GM18498 (cell line): ENCODE data around the gene PTPRCAP.
A peak's percentile ranks its signal among the peaks of the same experiment; 100 is the strongest.
"Not testable (repeated sequence)": the region's sequence is repeated elsewhere in the genome, so short reads cannot be mapped to it uniquely, and the experiment has no call there.

Source experiments
- ATAC-seq: cut with Tn5 transposase; IDR thresholded peaks from one replicate; pipeline ENCODE4 v1.9.1; 2021; ENCODE audit warnings: mild to moderate bottlenecking, moderate library complexity; ENCODE audit not compliant: unreplicated experiment

Gene PTPRCAP

GRCh38 chr11:67428052-67429001, 9.2 kb downstream of the PTPRCAP start, which contains the start of gene RPS6KB2:
TSS of gene RPS6KB2 (plus strand) at chr11:67428494. CDS start at chr11:67428546, 52 bp downstream.
- ATAC-seq: peak; percentile 79

DNA sequence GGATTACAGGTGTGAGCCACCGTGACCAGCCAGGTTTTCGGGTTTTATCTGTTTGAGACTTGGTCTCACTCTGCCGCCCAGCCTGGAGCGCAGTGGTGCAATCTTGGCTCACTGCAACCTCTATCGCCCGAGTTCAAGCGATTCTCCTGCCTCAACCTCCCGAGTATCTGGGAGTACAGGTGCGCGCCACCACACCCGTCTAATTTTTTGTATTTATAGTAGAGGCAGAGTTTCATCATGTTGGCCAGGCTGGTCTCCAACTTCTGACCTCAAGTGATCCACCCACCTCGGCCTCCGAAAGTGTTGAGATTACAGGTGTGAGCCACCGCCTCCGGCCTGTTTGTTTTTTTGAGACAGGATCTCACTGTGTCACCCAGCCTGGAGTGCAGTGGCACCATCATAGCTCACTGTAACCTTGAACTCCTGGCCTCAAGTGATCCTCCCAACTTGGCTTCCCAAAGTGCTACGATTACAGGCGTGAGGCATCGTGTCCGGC, 10.1 kb downstream of the PTPRCAP start:
- ATAC-seq: not testable (repeated sequence)

GRCh38 chr11:67423891-67424613, 13.4 kb downstream of the PTPRCAP start:
- no peak for ATAC-seq

GRCh38 chr11:67423466-67423865, 14.0 kb downstream of the PTPRCAP start:
- no peak for ATAC-seq

DNA sequence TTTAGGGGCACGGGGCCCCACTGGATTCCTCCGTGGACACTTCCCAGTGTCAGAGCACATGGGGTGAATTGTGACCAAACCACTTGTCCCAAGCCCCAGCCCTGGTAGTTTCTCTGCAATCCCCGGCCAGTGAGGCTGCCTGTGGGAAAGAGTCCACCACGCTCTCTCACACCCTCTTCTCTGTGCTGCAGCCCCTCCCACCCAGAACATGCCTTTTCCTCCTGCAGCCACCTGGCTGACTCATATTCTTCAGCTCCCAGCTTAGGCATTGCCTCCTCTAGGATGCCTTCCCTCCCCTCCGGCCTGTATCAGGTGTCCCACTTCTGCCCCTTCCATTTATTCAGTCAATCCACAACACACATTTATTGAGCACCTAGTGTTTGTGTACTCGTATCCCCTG, 14.6 kb downstream of the PTPRCAP start:
- no peak for ATAC-seq

DNA sequence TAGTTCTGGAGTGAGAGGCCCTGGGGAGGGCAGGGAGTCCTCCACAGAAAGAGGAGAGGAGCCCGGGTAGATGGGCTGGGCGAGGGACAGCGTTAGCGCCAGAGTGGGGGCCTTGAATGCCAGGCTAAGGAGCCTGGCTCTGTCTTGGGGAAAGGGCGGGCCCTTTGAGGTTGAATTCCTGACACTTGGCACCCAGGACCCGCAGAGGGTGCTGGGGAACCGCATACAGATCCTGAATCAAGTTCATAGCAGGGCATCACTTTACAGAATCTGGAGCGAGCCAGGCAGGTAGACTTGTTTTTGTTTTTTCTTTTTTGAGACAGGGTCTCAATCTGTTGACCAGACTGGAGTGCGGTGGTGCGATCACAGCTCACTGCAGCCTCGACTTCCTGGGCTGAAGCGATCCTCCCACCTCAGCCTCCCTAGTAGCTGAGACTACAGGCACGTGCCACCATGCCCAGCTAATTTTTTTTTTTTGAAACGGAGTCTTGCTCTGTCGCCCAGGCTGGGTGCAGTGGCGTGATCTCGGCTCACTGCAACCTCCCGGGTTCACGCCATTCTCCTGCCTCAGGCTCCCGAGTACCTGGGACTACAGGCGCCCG, 16.0 kb downstream of the PTPRCAP start:
- ATAC-seq: no peak

- ATAC-seq: peak; percentile 83
Observed at GRCh38 chr11:67420646-67421429, 16.6 kb downstream of the PTPRCAP start.

GRCh38 chr11:67420147-67420645, 17.3 kb downstream of the PTPRCAP start:
- no peak for ATAC-seq

- no peak for ATAC-seq
Observed at GRCh38 chr11:67419325-67420049, 18.0 kb downstream of the PTPRCAP start.

DNA sequence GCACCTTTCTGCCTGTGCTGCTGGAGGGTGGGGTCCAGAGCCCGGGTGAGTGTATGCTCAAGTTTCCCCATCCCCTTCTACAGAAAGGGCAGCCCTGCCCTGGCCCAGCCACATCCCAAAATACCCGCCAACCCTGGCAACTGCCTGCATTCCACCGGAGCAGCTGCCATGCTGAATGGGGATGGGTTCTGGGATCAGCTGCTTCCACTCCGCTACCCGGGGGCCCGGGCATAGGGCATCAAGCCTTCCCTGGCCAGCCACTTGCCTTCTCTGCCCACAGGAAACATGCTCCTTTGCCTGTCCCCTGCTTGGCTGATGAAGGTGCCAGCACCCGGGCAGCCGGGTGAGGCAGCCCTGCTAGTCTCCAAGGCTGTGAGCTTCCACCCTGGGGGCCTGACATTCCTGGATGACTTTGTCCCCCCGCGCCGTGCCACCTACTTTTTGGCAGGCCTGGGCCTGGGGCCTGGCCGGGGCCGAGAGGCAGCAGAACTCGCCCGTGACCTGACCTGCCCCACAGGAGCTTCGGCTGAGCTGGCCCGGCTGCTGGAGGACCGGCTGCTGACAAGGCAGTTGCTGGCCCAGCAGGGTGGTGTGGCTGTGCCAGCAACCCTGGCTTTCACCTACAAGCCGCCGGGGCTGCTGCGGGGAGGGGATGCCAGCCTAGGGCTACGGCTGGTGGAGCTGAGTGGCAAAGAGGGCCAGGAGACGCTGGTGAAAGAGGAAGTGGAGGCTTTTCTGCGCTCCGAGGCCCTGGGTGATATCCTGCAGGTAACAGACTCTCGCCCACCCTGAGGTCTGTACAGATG, 18.8 kb downstream of the PTPRCAP start:
- ATAC-seq: no peak

GRCh38 chr11:67417425-67417824, 20.1 kb downstream of the PTPRCAP start:
- ATAC-seq: no peak

DNA sequence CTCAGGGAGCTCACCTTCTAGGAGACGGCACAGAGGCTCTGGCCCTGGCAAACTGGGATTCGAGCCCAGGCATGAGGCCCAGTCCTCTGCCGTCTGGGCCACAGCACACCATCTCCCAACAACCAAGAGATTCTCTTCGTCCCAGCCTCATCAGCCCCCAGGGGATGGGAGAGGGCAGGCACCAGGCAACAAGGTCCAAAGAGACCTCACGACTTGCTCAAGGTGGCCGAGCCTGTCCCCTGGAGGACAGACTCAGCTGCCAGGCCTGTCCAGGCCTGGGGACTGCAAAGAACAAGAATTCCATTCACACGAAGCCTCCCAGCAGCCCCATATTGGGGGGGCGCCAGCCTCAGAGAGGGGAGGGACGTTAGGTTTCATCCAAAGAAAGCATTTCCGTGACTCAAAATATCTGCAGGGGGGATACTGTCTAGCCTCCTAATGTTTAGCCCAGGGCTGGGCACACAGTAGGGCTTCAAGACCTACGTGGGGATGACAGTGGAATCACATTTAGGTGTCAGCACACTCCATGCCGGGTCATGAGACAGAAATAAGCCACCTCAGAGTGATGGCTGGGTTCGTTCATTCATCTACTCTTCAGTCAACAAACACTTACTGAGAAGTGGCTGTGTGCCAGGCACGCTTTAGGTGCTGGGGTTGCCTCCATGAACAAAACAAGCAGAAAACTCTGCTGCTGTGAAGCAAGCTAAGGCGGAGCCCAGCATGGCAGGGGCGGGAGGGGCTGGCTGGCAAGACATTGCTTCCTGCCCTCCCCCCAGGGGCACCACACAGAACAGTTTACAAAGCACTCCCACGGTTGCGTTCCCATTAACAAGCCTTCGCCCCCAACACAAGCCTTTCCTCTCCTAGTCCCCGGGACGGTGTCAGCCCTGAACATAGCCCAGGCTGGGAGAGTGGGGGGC, 20.8 kb downstream of the PTPRCAP start:
- no peak for ATAC-seq

DNA sequence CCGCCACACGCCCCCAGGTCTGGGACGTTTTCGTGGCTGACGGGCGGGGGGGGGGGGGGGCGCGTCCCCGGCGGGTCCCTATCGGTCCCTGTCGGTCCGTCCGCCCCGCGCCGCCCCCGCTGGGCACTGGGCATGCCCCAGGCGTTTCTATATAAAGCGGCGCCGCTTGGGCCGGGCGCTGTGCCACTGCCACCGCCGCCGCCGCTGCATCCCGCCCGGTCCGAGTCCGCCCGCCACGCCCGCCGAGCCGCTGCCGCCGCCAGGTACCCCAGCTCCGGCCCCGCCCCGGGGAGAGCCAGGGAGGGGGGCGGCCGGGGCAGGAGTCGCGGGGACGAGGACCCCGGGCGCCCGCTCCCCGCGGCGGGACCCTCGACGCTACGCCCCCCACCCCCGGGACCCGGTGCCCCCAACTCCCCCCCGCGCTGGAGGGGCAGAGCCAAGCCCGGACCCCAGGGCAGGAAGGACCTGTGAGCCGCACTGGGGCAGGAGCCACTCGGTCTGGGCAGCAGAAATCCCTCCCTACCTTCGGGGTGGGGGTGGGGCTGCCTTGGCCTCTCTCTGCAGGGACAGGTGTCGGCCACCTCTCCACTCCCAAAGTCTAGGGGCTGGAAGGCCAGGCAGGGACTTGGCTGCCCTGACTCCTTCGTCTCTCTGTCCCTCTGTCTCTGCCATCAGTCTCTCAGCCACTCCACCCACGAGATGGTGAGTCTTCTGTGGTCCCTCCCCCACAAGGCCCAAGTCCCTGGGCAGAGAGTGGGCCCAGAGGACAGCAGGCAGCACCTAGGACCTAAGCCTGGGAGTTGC, 21.8 kb downstream of the PTPRCAP start, which contains the start of gene CARNS1:
Gene CARNS1, plus strand, starts transcription at position 178 of the 804 bp plus-strand sequence. Its CDS starts 522 bp downstream, at position 700.
- no peak for ATAC-seq

GRCh38 chr11:67413266-67413849, 24.1 kb downstream of the PTPRCAP start:
- no peak for ATAC-seq

- ATAC-seq: no peak
Observed at GRCh38 chr11:67412495-67413179, 24.8 kb downstream of the PTPRCAP start.

DNA sequence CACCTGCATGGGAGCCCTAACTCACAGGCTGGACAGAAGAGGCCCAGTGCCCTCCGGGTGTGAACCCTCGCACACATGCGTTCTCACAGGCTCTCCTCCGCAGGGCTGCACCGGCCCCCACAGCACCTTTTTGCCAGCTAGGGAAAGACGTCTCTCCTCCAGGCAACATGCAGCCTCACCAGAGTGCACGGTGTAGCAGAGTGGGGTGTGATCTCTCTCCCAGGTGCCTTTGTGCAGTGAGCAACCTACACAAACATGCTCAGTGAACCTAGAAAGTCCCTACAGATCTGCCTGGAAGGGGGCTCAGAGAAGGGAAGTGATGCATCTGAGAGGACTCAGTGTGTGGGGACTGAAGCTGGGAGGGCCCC, 25.7 kb downstream of the PTPRCAP start:
- ATAC-seq: no peak
